WTC11 (cell line): ENCODE data around the gene REEP2. TPM values are rescaled to one million over a fixed set of nuclear protein-coding genes. Genes with fewer than 3 reads are reported as not detected.

Experiments
- ATAC-seq: fragments of 200-7000 bp; cut with Tn5 transposase; 2 replicates; pipeline ENCODE4 v1.10.0; 2021; ENCODE audit warnings: mild to moderate bottlenecking, moderate library complexity
- CTCF ChIA-PET: fragments of 300-600 bp; sonication (Branson Sonifier 250); formaldehyde crosslinking; loops from one replicate; lab custom pipeline; 2021; ENCODE audit warnings: antibody characterized with exemption; lab: Charles Lee
- POLR2A ChIA-PET: fragments of 350-600 bp; sonication (Branson Sonifier 250); formaldehyde crosslinking; loops from one replicate; lab custom pipeline; 2021; ENCODE audit warnings: antibody characterized with exemption; lab: Charles Lee
- DNase-seq: peaks from one replicate; pipeline ENCODE4 v3.0.0; 2021; ENCODE audit warnings: low spot score
- H3K27ac Mint-ChIP-seq: 2 replicates; pipeline ENCODE4 v1.8.0; 2021; ENCODE audit warnings: mixed read lengths
- H3K27me3 Mint-ChIP-seq: 2 replicates; pipeline ENCODE4 v1.8.0; 2021; ENCODE audit warnings: low read depth, mild to moderate bottlenecking, moderate library complexity, mixed read lengths
- H3K36me3 Mint-ChIP-seq: 2 replicates; pipeline ENCODE4 v1.8.0; 2021; ENCODE audit warnings: mixed read lengths
- H3K4me1 Mint-ChIP-seq: 2 replicates; pipeline ENCODE4 v1.8.0; 2022; ENCODE audit warnings: mixed read lengths
- H3K4me3 Mint-ChIP-seq: 2 replicates; pipeline ENCODE4 v1.8.0; 2021; ENCODE audit warnings: mild to moderate bottlenecking, moderate library complexity, mixed read lengths
- H3K9me3 Mint-ChIP-seq: 2 replicates; pipeline ENCODE4 v1.8.0; 2021; ENCODE audit warnings: mixed read lengths
- ARID4B ChIP-seq: sonication (generic); formaldehyde crosslinking; IDR thresholded peaks from 2 replicates; pipeline ENCODE4 v1.8.0; 2023; ENCODE audit warnings: missing genetic modification reagents, mild to moderate bottlenecking, borderline replicate concordance
- CBFB ChIP-seq: sonication (generic); formaldehyde crosslinking; IDR thresholded peaks from 2 replicates; pipeline ENCODE4 v1.8.1; 2022; ENCODE audit warnings: mild to moderate bottlenecking, low read depth, missing genetic modification reagents
- ERG ChIP-seq: fragments of 250-450 bp; sonication (Bioruptor Pico); IDR thresholded peaks from 2 replicates; pipeline ENCODE4 v1.8.0; 2021; ENCODE audit warnings: mild to moderate bottlenecking
- FOXJ3 ChIP-seq: sonication (generic); formaldehyde crosslinking; IDR thresholded peaks from 2 replicates; pipeline ENCODE4 v1.9.0; 2021; ENCODE audit warnings: missing genetic modification reagents, mild to moderate bottlenecking, borderline replicate concordance
- KAT7 ChIP-seq: sonication (generic); formaldehyde crosslinking; IDR thresholded peaks from 2 replicates; pipeline ENCODE4 v1.8.1; 2023; ENCODE audit warnings: missing genetic modification reagents, mild to moderate bottlenecking, borderline replicate concordance
- MAX ChIP-seq: sonication (generic); formaldehyde crosslinking; IDR thresholded peaks from 2 replicates; pipeline ENCODE4 v1.8.0; 2022; ENCODE audit warnings: mild to moderate bottlenecking, missing genetic modification reagents
- PRRX2 ChIP-seq: fragments of 250-450 bp; sonication (Bioruptor Pico); IDR thresholded peaks from 2 replicates; pipeline ENCODE4 v1.8.0; 2021; ENCODE audit warnings: mild to moderate bottlenecking
- RELA ChIP-seq: sonication (generic); formaldehyde crosslinking; IDR thresholded peaks from 2 replicates; pipeline ENCODE4 v1.8.1; 2022; ENCODE audit warnings: missing genetic modification reagents, mild to moderate bottlenecking, borderline replicate concordance
- ZNF263 ChIP-seq: sonication (generic); formaldehyde crosslinking; IDR thresholded peaks from 2 replicates; pipeline ENCODE4 v1.8.1; 2022; ENCODE audit warnings: low read depth, mild to moderate bottlenecking, moderate library complexity, missing genetic modification reagents
- total RNA-seq: library from RNA; stranded (reverse); gene quantifications from 3 replicates; pipeline ENCODE4 v1.2.3, GENCODE V29; 2021
- TF ChIP-seq, protein P1 (sequence below): sonication (generic); formaldehyde crosslinking; IDR thresholded peaks from 2 replicates; pipeline ENCODE4 v1.8.1; 2023; ENCODE audit warnings: mild to moderate bottlenecking, missing genetic modification reagents, moderate library complexity
- TF ChIP-seq, protein P2 (sequence below): sonication (generic); formaldehyde crosslinking; IDR thresholded peaks from 2 replicates; pipeline ENCODE4 v1.8.1; 2023; ENCODE audit warnings: mild to moderate bottlenecking, moderate library complexity, missing genetic modification reagents
- TF ChIP-seq, protein P3 (sequence below): sonication (generic); formaldehyde crosslinking; IDR thresholded peaks from 2 replicates; pipeline ENCODE4 v1.8.1; 2022; ENCODE audit warnings: mild to moderate bottlenecking, missing genetic modification reagents, moderate library complexity, borderline replicate concordance

The REEP2 gene
- total RNA-seq, 1 experiment from 2014 or later, result 51.1 TPM

- no peak for TF ChIP-seq ARID4B
- TF ChIP-seq FOXJ3, result no peak
- TF ChIP-seq, protein P1, sequence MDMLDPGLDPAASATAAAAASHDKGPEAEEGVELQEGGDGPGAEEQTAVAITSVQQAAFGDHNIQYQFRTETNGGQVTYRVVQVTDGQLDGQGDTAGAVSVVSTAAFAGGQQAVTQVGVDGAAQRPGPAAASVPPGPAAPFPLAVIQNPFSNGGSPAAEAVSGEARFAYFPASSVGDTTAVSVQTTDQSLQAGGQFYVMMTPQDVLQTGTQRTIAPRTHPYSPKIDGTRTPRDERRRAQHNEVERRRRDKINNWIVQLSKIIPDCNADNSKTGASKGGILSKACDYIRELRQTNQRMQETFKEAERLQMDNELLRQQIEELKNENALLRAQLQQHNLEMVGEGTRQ (CRISPR knock-in tag), result no peak
- TF ChIP-seq MAX, result no peak
- TF ChIP-seq, protein P2, sequence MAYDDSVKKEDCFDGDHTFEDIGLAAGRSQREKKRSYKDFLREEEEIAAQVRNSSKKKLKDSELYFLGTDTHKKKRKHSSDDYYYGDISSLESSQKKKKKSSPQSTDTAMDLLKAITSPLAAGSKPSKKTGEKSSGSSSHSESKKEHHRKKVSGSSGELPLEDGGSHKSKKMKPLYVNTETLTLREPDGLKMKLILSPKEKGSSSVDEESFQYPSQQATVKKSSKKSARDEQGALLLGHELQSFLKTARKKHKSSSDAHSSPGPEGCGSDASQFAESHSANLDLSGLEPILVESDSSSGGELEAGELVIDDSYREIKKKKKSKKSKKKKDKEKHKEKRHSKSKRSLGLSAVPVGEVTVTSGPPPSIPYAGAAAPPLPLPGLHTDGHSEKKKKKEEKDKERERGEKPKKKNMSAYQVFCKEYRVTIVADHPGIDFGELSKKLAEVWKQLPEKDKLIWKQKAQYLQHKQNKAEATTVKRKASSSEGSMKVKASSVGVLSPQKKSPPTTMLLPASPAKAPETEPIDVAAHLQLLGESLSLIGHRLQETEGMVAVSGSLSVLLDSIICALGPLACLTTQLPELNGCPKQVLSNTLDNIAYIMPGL (CRISPR knock-in tag), result no peak
- TF ChIP-seq KAT7 (CRISPR knock-in tag), result no peak
- no peak for TF ChIP-seq ERG
Observed at GRCh38 chr5:138445547-138446271, 6.9 kb downstream of the REEP2 start (continued).

DNA sequence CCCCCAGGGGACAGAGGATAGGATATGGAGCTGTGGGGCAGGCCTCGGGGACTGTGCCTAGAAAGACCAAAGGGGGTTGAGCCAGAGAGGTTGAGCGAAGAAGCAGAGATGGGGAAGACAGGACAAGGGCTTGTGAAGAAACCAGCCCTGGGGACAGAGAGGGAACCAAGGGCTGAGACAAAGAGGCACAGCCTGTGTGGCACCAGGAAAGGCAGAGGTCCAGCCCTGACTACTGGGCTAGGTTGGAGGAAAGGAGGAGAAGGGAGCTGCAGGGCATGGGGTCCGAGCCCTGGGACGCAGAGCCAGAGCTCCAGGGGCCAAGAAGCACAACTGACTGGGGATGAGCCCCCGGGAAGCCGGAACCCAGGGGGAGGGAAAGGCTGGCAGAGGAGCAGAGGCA, 9.2 kb downstream of the REEP2 start:
- H3K27me3 Mint-ChIP-seq, result no peaks in the 10 kb centered on the region; the same call in 1 of the 2 replicates
- ATAC-seq (no peak), DNase-seq (no peak)
- TF ChIP-seq PRRX2 (CRISPR knock-in tag) (no peak), RELA (CRISPR knock-in tag) (no peak), ZNF263 (no peak), CBFB (CRISPR knock-in tag) (no peak)
- TF ChIP-seq, protein P3, sequence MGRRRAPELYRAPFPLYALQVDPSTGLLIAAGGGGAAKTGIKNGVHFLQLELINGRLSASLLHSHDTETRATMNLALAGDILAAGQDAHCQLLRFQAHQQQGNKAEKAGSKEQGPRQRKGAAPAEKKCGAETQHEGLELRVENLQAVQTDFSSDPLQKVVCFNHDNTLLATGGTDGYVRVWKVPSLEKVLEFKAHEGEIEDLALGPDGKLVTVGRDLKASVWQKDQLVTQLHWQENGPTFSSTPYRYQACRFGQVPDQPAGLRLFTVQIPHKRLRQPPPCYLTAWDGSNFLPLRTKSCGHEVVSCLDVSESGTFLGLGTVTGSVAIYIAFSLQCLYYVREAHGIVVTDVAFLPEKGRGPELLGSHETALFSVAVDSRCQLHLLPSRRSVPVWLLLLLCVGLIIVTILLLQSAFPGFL, result no peak
- H3K36me3 Mint-ChIP-seq, result no peaks in the 10 kb centered on the region
- ChIA-PET POLR2A (interaction anchor here (3.1 kb wide), 1 partner anchor 17 kb away, joined by 18 read pairs; the partner anchor contains the start of gene EGR1), CTCF (interaction anchor here (2.2 to 5.9 kb wide), 5 partner anchors 8 to 100 kb away, joined by 8 to 154 read pairs (median 32); partner anchors contain the start of genes EGR1, KDM3B and REEP2)
- H3K27ac Mint-ChIP-seq, result peak overlapping the region; percentile 72; the same call in 1 of the 2 replicates
- H3K4me1 Mint-ChIP-seq, result peaks cover 12% of the 10 kb centered on the region
- no peak overlapping the region for H3K4me3 Mint-ChIP-seq
- H3K9me3 Mint-ChIP-seq, result no peaks in the 10 kb centered on the region
